Measurements from ENCODE around the gene HOXB8. TPM values are rescaled to one million over a fixed set of nuclear protein-coding genes. Genes with fewer than 3 reads are reported as not detected.
A peak's percentile ranks its signal among the peaks of the same experiment; 100 is the strongest.

The HOXB8 gene
- polyA plus RNA-seq, 3 donors from 2014 or later, result not detected

DNA sequence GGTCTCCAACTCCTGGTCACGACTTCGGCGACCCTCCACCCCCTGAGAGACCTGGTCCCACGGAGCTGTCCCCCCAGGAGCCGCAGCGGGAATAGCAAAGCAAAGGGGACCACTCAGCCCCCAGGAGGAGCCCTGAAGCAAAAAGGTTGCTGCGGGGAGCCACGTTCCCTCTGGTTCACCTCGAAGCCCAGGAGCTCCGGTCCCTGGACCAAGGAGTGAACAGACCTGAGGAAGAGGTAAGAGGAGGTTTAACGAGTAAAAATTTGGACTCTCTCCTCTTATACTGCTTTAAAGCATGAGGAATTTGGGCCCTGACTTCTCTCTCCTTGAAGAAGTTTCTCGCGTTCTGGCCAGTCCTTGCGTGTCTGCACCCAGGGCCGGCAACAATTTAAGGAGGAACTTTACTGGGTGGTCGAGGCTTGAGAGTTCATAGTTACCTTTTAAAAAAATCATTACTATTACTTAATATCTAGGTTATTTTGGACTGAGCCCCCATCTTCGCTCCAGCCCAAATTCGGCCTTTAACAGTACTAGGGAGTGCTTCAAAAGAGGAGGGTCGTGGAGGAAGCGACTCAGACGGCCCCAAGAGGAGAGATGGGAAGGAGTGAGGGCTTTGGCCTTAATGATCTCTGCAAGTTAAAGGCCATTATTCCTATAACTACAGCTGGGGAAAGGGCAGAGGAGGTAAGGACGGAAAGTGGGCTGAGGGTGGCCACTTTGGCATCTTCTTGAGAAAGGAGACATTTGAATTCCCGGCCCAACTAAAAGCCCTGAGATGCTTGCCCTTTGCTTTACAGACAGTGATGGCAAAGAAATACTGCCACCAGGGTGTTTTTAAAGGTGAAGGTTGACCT, 28.0 kb upstream of the HOXB8 start:
- peaks cover 18 to 39% (median 31%) of the 10 kb centered on the region in 3 donors for H3K27me3 Mint-ChIP-seq (ENCODE audit: low read depth in 3 of 3)
- no peak for DNase-seq
- peaks cover 0 to 7% (median 0%) of the 10 kb centered on the region in 3 donors for H3K36me3 Mint-ChIP-seq
- H3K4me1 Mint-ChIP-seq, result peaks cover 14 to 29% of the 10 kb centered on the region in 2 donors
- no peak overlapping the region for H3K4me3 Mint-ChIP-seq
- H3K27ac Mint-ChIP-seq, result no peak overlapping the region
- H3K9me3 Mint-ChIP-seq, result no peaks in the 10 kb centered on the region

DNA sequence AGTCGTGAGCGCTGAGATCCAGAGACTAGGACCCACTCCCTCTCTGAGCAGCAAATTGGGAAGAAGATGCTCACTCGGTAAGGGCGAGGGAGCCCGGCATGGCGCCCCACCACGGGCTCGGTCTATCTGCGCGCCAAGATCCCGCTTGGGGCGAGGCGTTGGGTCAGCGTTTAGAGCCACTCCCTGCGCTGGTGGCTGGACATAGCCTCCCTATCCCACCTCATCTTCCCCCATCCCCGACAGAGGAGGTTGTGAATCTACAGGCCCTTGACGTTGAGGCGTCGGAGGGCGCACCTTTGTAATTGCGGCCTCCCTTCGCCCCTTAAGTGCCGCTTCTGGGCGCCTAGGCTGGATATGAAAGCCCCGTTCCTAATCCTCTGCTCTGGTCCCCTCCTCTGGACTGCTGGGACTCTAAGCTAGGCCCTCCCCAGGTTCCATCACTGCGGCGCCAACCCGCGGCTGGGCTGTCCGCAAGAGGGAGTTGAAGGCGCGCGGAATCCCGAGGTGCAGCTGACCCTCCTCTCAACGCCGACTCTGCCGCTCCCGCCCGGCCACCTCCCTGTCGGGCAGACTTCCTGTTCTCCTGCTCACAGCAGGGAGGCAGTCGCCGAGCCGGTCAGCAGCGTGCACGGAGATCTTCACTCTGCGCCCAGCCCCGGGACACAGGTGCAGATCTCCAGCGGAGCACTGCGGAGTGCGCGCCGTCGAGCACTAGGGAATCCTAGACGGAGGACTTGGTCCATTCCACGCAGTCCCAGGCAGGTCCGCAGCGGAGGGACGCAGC, 27.2 kb upstream of the HOXB8 start:
- no peak overlapping the region for H3K27ac Mint-ChIP-seq
- H3K4me3 Mint-ChIP-seq, result peak overlapping the region in 1 of 5 donors; percentile 12
- H3K9me3 Mint-ChIP-seq, result no peaks in the 10 kb centered on the region
- peaks cover 0 to 7% (median 0%) of the 10 kb centered on the region in 3 donors for H3K36me3 Mint-ChIP-seq
- no peak for DNase-seq
- H3K27me3 Mint-ChIP-seq (ENCODE audit: low read depth in 3 of 3), result peaks cover 18 to 37% (median 33%) of the 10 kb centered on the region in 3 donors
- peaks cover 8 to 21% of the 10 kb centered on the region in 2 donors for H3K4me1 Mint-ChIP-seq

DNA sequence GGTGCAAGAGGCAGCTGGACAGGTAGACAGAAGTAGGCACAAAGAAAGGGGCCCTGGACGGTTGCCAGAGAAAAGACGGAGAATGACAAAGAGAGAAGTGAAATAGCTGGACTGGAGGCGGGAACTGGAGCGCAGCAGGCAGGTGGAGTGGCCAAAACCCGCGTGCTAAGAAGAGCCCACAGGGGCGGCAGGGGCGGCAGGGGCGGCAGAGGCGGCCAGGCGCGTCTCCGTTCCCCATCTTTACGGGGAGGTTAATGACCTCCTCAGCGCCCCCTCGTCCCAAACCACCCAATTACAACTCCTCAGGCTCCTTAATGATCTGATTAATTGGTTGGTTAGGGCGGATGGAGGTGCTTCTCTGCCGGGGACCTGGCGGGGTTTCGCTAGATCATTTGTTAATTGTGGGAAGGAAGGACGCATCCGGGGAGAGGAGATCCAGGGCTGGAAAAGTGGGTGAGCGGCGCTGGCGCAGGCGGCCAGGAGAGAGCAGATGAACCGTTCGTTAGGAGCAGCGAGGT, 26.5 kb upstream of the HOXB8 start:
- peak overlapping the region in 1 of 5 donors; percentile 12 for H3K4me3 Mint-ChIP-seq
- peaks cover 18 to 38% (median 32%) of the 10 kb centered on the region in 3 donors for H3K27me3 Mint-ChIP-seq (ENCODE audit: low read depth in 3 of 3)
- DNase-seq, result no peak
- no peaks in the 10 kb centered on the region for H3K9me3 Mint-ChIP-seq
- no peak overlapping the region for H3K27ac Mint-ChIP-seq
- H3K4me1 Mint-ChIP-seq, result peaks cover 6 to 16% of the 10 kb centered on the region in 2 donors
- peaks cover 0 to 7% (median 0%) of the 10 kb centered on the region in 3 donors for H3K36me3 Mint-ChIP-seq

DNA sequence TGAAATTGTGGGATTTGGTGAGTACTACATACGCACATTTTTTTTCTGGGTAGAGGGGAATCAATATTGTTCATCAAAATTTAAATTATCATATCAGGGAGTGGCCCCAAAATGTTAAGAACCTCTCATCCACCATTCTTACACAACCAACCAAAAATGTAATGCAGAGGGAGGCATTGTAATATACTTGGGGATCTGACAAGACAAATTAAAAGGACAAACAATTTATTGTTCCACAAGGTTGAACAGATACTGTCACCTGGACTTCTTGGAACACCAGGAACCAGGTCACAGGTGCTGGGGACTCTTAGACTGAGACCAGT, 25.7 kb upstream of the HOXB8 start:
- Mint-ChIP-seq H3K9me3 (no peaks in the 10 kb centered on the region), H3K4me3 (no peak overlapping the region), H3K27ac (no peak overlapping the region), H3K4me1 (peaks cover 3 to 15% of the 10 kb centered on the region in 2 donors), H3K36me3 (peaks cover 0 to 7% (median 0%) of the 10 kb centered on the region in 3 donors), H3K27me3 (ENCODE audit: low read depth in 3 of 3) (peaks cover 22 to 44% (median 38%) of the 10 kb centered on the region in 3 donors)
- DNase-seq, result no peak

DNA sequence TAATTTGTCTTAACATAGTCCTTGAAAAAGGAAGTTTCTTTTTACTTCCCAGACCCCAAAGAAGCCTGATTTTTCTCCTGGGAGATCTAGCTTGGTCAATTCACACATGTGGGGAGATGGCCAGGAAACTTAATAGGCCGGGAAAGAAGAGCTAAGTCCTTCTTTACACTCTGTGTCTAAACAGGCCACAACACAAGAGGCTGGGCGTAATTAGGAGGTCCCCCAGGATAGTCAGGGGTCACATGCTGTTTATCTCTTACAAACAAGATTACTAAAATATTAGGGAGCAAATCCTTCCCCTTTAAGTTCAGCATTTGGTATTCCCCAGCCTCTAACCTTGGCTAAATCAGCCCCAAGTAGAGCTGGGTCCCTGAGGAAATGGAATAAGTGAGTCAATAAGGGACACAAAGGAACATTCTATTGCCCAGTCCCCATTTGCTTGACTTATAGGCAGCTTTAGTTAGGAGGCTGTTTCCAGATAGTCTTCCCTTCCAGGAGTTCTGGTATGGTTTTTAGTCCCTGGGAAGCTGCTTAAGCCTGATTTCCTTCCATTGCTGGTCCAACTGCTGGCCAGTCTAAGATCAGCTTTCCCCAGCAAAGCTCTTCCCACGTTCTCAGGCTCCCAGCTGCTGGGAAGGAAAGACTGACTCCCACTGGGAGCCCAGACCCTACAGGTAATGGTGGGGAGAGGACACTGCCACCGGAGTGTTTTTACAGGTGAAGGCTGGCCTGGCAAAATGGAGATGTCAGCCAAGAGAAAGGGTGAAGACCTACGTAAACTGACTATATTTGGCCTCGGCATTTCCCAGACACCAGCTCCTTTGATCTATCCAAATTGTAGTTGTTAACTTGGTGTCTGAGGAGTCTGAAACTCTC, 25.1 kb upstream of the HOXB8 start:
- peaks cover 21 to 44% (median 40%) of the 10 kb centered on the region in 3 donors for H3K27me3 Mint-ChIP-seq (ENCODE audit: low read depth in 3 of 3)
- H3K36me3 Mint-ChIP-seq, result peaks cover 0 to 7% (median 0%) of the 10 kb centered on the region in 3 donors
- DNase-seq, result no peak
- H3K4me3 Mint-ChIP-seq, result no peak overlapping the region
- peaks cover 3 to 9% of the 10 kb centered on the region in 2 donors for H3K4me1 Mint-ChIP-seq
- H3K9me3 Mint-ChIP-seq, result no peaks in the 10 kb centered on the region
- no peak overlapping the region for H3K27ac Mint-ChIP-seq

DNA sequence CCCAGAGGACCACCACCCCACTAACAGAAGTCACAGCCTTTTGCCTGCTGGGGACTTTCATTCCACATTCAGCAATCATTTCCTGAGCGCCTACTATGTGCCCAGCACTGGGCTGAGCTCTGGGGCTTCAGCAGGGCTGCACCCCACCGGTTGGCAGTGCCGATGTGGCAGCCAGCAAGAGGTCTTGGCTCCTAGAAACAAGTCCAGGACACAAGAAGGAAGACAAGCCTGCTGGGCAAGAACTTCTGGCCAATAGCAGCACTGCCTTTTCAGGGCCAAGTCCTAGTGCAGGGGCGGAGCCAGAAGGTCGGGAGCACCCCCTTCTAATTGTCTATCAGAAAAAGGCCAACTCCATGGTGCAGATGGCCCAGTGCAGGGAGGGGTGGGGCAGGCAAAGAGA, 24.0 kb upstream of the HOXB8 start:
- Mint-ChIP-seq H3K9me3 (no peaks in the 10 kb centered on the region), H3K36me3 (peaks cover 0 to 7% (median 0%) of the 10 kb centered on the region in 3 donors), H3K27ac (no peak overlapping the region), H3K4me3 (no peak overlapping the region), H3K27me3 (ENCODE audit: low read depth in 3 of 3) (peaks cover 26 to 44% (median 39%) of the 10 kb centered on the region in 3 donors), H3K4me1 (peaks cover 5 to 14% of the 10 kb centered on the region in 2 donors)
- no peak for DNase-seq

DNA sequence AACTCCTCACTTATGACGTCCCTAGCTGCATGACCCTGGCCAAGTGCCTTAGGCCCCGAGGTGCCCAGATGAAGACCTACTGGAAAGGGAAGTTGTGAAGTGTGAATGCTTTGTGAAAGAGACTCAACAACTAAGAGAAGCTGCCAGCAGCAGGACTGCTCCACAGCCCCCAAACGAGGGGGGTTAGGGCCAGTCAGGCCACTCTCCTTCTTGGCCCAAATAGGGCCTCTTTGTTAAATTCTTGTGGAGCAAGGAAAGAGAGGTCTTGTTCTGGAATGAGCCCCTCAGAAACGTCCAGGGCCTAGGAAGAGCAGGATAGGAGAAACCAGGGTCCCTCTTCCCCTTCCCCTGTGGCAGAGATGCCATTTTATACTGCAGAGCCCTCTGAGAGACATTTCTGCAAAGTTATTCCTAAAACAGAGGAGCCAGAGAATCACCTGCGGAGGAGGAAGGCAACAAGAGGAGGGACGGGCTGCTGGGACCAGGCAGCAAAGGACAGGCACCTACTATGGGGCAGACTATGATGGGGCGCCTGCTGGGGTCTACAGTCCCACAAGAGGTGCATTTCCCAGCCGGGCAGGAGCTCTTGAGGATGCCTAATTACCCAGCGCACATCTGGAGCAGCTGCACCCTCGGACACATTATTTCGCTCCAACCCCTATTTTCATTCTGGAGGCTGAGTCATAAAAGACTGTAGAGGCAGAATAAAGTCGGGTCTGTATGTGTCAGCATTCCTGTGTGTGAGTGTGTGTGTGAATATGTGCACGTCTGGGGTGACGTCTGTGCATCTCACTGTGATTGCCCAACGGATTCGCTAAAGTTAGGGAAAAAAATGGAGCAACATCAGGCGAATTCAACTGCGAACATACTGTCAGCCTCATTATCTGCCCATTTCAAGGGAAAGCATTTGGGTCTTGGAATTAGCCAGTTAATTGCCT, 22.5 kb upstream of the HOXB8 start:
- H3K27ac Mint-ChIP-seq, result no peak overlapping the region
- DNase-seq, result no peak
- H3K9me3 Mint-ChIP-seq, result peaks cover 0 to 4% (median 0%) of the 10 kb centered on the region in 6 donors

DNA sequence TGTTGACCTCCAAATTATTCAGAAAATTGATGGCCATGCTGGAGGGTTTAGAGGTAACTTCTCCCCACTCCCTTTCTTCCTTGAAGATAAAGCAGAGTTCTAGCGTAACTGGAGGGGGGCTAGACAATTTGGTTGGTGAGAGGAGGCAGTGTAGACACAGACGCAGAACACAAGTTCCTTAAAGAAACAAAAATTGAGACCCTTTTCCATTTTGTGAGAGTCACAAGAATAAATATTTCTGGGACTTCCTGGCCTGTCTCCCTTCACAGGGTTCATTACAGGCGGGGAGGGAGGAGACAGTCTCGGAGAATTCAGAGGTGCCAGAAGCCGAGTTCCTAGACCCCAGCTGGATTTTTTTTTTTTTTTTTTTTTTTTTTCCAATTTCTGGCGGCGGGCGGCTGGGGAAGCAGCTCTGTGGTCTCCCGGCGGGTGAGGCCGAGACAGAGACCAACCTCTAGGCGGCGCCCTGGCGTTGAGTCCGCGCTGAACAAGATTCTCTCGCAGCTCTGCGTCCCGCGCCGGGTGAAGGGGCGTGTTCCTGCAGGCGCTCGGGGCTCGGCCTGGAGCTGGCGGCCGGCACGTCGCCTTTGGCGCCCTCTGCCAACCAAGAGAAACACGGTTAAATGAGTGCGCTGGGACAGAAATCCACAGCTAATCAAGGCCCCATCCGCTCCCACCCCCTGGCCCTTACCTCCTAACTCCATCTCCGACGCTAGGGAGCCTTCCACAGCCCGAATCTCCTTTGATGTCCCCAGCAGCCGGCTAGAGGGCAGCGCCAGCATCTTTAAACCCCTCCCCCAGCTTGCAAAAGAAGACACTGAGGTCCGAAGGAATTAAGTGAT, 21.3 kb upstream of the HOXB8 start:
- H3K27ac Mint-ChIP-seq, result peak overlapping the region in 1 of 6 donors; percentile 20
- H3K9me3 Mint-ChIP-seq, result peaks cover 0 to 4% (median 0%) of the 10 kb centered on the region in 6 donors
- H3K4me1 Mint-ChIP-seq, result peaks cover 8 to 16% of the 10 kb centered on the region in 2 donors
- H3K4me3 Mint-ChIP-seq, result peak overlapping the region in 2 of 5 donors; percentile 5 to 38
- DNase-seq, result peak; percentile 47 to 56 (median 52)
- H3K27me3 Mint-ChIP-seq (ENCODE audit: low read depth in 3 of 3), result peaks cover 30 to 41% (median 36%) of the 10 kb centered on the region in 3 donors
- H3K36me3 Mint-ChIP-seq, result peaks cover 0 to 6% (median 0%) of the 10 kb centered on the region in 3 donors

More for the DNA sequence above, 22.5 kb upstream of the HOXB8 start:
- peaks cover 9 to 22% of the 10 kb centered on the region in 2 donors for H3K4me1 Mint-ChIP-seq
- H3K4me3 Mint-ChIP-seq, result no peak overlapping the region
- H3K27me3 Mint-ChIP-seq (ENCODE audit: low read depth in 3 of 3), result peaks cover 32 to 43% (median 36%) of the 10 kb centered on the region in 3 donors
- peaks cover 0 to 7% (median 0%) of the 10 kb centered on the region in 3 donors for H3K36me3 Mint-ChIP-seq

DNA sequence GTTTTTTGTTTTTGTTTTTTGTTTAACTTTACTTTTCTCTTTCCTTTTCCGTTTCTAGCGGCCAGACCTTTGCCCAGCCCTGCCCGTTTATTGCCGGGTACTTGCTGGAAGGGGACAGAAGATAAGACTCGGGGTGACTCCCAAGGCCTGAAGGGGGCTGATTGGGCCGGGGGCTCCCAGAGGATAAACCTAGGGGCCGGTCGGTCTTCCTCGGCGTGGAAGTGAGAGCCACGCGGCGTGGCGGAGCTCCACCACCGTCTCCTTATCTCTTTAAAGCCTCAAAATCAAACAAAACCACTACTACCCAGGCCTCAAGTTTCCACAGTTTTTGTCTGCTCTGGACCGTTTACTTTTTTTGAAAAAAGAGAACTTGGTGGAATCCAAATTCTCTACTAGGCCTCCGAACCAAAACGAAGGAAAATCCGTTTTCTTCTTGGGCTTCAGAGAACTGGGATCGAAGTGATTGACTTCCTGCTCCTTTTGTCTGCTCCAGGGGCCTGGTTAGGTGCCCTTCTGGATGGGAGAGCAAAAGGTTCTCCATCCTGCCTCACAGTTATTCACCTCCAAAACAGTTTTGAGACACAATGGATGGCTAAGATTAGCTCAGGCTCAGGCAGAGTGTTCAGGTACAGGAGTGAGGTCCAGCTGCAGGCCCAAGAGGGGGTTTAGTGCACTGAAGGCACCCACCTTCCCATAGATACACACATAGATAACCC, 19.6 kb upstream of the HOXB8 start:
- peaks cover 0 to 2% (median 0%) of the 10 kb centered on the region in 3 donors for H3K36me3 Mint-ChIP-seq
- H3K27me3 Mint-ChIP-seq (ENCODE audit: low read depth in 3 of 3), result peaks cover 31 to 49% (median 47%) of the 10 kb centered on the region in 3 donors
- no peak overlapping the region for H3K27ac Mint-ChIP-seq

DNA sequence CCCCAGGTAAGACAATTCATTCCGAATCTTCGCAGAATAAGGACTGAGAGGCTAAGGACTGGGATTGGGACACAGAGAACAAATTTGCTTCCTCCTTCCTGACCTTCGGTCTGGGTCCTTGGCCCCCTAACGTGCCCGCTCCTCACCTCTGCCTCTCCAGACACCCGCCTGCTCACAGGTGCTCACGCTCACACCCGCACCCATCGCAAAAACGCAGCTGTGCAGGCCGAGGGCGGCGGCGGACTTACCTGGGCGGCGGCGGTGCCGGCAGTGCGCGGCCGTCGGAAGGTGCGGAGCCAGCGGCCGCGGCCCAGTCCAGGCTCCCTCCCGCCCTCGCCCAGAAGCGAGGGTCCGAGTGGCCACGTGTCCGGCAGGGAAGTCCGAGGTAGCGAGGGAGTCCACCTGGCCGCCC, 18.2 kb upstream of the HOXB8 start:
- Mint-ChIP-seq H3K4me1 (peaks cover 8 to 15% of the 10 kb centered on the region in 2 donors), H3K27me3 (ENCODE audit: low read depth in 3 of 3) (peaks cover 27 to 53% (median 42%) of the 10 kb centered on the region in 3 donors), H3K4me3 (no peak overlapping the region), H3K27ac (no peak overlapping the region), H3K9me3 (peaks cover 0 to 4% (median 0%) of the 10 kb centered on the region in 6 donors), H3K36me3 (no peaks in the 10 kb centered on the region)
- DNase-seq, result no peak

More for the DNA sequence above, 19.6 kb upstream of the HOXB8 start:
- peaks cover 8 to 15% of the 10 kb centered on the region in 2 donors for H3K4me1 Mint-ChIP-seq
- DNase-seq, result no peak
- H3K4me3 Mint-ChIP-seq, result peak overlapping the region in 2 of 5 donors; percentile 25 to 45
- peaks cover 0 to 4% (median 0%) of the 10 kb centered on the region in 6 donors for H3K9me3 Mint-ChIP-seq

Data from immature natural killer cell (primary cell).